BJ (cell line): Measurements from ENCODE around the gene HDAC6. TPM values are rescaled to one million over a fixed set of nuclear protein-coding genes. Genes with fewer than 3 reads are reported as not detected.
"Not testable (repeated sequence)": the region's sequence is repeated elsewhere in the genome, so short reads cannot be mapped to it uniquely, and the experiment has no call there.

Experiments used
- CTCF ChIA-PET: fragments of 350-600 bp; formaldehyde crosslinking; extraction: SDS; loops from one replicate; lab custom pipeline; 2021; ENCODE audit warnings: antibody characterized with exemption, inconsistent platforms; lab: Yijun Ruan, JAX
- POLR2A ChIA-PET: fragments of 300-600 bp; sonication (Branson Sonifier 250); formaldehyde crosslinking; extraction: SDS; loops from one replicate; lab custom pipeline; 2021; ENCODE audit warnings: antibody characterized with exemption; lab: Charles Lee
- DNase-seq: peaks from one replicate; pipeline ENCODE4 v3.0.0-alpha.2; 2011; ENCODE audit warnings: low read depth
- H3K27me3 ChIP-seq: 2 replicates; pipeline ENCODE4 v1.6.0; 2011; ENCODE audit warnings: low read length; ENCODE audit not compliant: control insufficient read depth, insufficient read depth
- H3K36me3 ChIP-seq: 2 replicates; pipeline ENCODE4 v1.5.1; 2011; ENCODE audit warnings: low read length; ENCODE audit not compliant: control insufficient read depth, insufficient read depth
- H3K4me3 ChIP-seq: 2 replicates; pipeline ENCODE4 v1.5.1; 2011; ENCODE audit warnings: low read depth, mild to moderate bottlenecking, control low read depth, low read length
- polyA plus RNA-seq: library from polyadenylated mRNA; depleted of rRNA; stranded (reverse); fragments of >200 nt; gene quantifications from 2 replicates; pipeline ENCODE4 v1.2.3, GENCODE V29; 2011
- TF ChIP-seq, protein P1 (sequence below): IDR thresholded peaks from 2 replicates; pipeline ENCODE4 v1.5.1; 2011; ENCODE audit warnings: low read depth, mild to moderate bottlenecking, control low read depth, inconsistent platforms, low read length, moderate library complexity; ENCODE audit not compliant: insufficient read depth

Gene HDAC6
- polyA plus RNA-seq, 1 experiment, result 32.1 TPM

GRCh38 chrX:48815266-48815665 lies 13.4 kb downstream of the HDAC6 start:
- Histone ChIP-seq H3K36me3 (peaks cover 4% of the 10 kb centered on the region), H3K4me3 (no peak overlapping the region), H3K27me3 (no peaks in the 10 kb centered on the region)
- no peak for DNase-seq
- ChIA-PET CTCF (no interaction called here), POLR2A (no interaction called here)
- TF ChIP-seq, protein P1, sequence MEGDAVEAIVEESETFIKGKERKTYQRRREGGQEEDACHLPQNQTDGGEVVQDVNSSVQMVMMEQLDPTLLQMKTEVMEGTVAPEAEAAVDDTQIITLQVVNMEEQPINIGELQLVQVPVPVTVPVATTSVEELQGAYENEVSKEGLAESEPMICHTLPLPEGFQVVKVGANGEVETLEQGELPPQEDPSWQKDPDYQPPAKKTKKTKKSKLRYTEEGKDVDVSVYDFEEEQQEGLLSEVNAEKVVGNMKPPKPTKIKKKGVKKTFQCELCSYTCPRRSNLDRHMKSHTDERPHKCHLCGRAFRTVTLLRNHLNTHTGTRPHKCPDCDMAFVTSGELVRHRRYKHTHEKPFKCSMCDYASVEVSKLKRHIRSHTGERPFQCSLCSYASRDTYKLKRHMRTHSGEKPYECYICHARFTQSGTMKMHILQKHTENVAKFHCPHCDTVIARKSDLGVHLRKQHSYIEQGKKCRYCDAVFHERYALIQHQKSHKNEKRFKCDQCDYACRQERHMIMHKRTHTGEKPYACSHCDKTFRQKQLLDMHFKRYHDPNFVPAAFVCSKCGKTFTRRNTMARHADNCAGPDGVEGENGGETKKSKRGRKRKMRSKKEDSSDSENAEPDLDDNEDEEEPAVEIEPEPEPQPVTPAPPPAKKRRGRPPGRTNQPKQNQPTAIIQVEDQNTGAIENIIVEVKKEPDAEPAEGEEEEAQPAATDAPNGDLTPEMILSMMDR, result no peak

DNA sequence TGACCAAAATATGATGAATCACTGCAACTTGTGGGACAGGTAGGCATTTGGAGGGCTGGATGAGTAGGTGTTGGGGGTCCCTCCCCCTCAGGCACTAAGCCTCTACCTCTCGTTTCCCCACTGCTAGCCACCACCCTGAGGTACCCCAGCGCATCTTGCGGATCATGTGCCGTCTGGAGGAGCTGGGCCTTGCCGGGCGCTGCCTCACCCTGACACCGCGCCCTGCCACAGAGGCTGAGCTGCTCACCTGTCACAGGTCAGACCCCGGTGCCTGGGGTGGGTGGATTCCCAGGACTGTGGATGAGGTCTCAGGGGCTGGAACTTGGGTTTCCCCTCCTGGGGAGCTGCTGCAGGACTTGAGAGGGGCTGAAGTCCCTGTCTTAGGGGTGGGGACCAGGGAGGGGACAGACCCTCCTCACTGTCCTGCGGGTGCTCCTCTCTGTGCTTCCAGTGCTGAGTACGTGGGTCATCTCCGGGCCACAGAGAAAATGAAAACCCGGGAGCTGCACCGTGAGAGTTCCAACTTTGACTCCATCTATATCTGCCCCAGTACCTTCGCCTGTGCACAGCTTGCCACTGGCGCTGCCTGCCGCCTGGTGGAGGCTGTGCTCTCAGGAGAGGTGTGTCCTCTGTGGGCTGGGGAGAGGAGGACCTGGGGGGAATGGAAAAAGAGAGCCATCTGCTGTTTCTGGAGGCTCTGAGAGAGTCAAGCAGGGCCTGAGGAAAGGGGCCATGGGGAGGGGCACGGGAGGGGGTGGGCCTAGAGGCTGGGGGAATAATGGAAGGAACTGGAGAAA lies 14.3 kb downstream of the HDAC6 start:
- ChIA-PET CTCF (no interaction called here), POLR2A (no interaction called here)
- Histone ChIP-seq H3K27me3 (no peaks in the 10 kb centered on the region), H3K36me3 (peaks cover 5% of the 10 kb centered on the region), H3K4me3 (no peak overlapping the region)
- DNase-seq, result no peak
- TF ChIP-seq, protein P1, result no peak

- POLR2A ChIA-PET, result no interaction called here
These were observed 16.2 kb downstream of the HDAC6 start for GRCh38 chrX:48818098-48818497.

GRCh38 chrX:48818866-48819265 lies 17.0 kb downstream of the HDAC6 start:
- CTCF ChIA-PET, result no interaction called here
- TF ChIP-seq, protein P1, result no peak

More at GRCh38 chrX:48818098-48818497, 16.2 kb downstream of the HDAC6 start:
- CTCF ChIA-PET, result no interaction called here
- H3K27me3 ChIP-seq, result no peaks in the 10 kb centered on the region
- TF ChIP-seq, protein P1, result no peak
- peaks cover 5% of the 10 kb centered on the region for H3K36me3 ChIP-seq
- no peak overlapping the region for H3K4me3 ChIP-seq
- no peak for DNase-seq

GRCh38 chrX:48819394-48819793 lies 17.5 kb downstream of the HDAC6 start:
- POLR2A ChIA-PET, H3K27me3 ChIP-seq, H3K36me3 ChIP-seq, H3K4me3 ChIP-seq, CTCF ChIA-PET, DNase-seq: not testable (repeated sequence)

More at GRCh38 chrX:48818866-48819265, 17.0 kb downstream of the HDAC6 start:
- peaks cover 5% of the 10 kb centered on the region for H3K36me3 ChIP-seq
- no peak for DNase-seq
- POLR2A ChIA-PET, result no interaction called here
- no peak overlapping the region for H3K4me3 ChIP-seq
- H3K27me3 ChIP-seq, result no peaks in the 10 kb centered on the region
